GM20431 (cell line): ENCODE results near the gene PPM1D.
"Not testable (repeated sequence)": the region's sequence is repeated elsewhere in the genome, so short reads cannot be mapped to it uniquely, and the experiment has no call there.

Source experiments
- in situ Hi-C: fragments of 300-500 bp; cut with MseI, MboI; formaldehyde crosslinking; loops from one replicate; pipeline ENCODE4 v1.15.0; 2020; ENCODE audit warnings: low sequenced_read_pairs; ENCODE audit not compliant: unreplicated experiment

The PPM1D gene

GRCh38 chr17:60592750-60593149 lies 7.2 kb upstream of the PPM1D start:
- in situ Hi-C loops: no loop called here

GRCh38 chr17:60593441-60594036 lies 6.5 kb upstream of the PPM1D start:
- in situ Hi-C loops: not testable (repeated sequence)

DNA sequence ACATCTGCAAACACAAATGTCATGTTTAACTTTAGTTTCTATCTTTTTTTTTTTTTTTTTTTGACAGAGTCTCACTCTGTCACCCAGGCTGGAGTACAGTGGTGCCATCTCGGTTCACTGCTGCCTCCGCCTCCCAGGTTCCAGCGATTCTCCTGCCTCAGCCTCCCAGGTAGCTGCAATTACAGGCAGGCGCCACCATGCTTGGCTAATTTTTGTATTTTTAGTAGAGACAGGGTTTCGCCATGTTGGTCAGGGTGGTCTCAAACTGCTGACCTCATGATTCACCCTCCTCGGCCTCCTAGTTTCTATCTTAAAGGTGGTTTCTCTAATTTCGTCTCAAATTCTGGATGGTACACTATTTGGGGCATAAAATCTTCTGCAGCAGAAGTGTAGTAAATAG lies 5.8 kb upstream of the PPM1D start:
- in situ Hi-C loops: not testable (repeated sequence)

GRCh38 chr17:60594734-60595133 lies 5.3 kb upstream of the PPM1D start:
- in situ Hi-C loops: no loop called here

DNA sequence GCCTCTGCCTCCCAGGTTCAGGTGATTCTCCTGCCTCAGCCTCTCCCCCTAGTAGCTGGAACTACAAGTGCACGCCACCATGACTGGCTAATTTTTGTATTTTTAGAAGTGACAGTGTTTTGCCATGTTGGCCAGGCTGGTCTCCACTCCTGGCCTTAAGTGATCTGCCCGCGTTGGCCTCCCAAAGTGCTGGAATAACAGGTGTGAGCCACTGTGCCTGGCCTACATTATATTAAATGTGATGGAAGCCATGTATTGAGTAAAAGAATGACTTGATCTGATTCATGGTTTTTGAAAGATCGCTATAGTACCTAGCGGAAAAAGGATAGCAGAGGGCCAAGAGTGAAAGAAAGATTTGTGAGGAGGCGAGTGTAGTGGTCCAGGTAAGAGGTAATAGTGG lies 2.7 kb upstream of the PPM1D start:
- in situ Hi-C loops: no loop called here

DNA sequence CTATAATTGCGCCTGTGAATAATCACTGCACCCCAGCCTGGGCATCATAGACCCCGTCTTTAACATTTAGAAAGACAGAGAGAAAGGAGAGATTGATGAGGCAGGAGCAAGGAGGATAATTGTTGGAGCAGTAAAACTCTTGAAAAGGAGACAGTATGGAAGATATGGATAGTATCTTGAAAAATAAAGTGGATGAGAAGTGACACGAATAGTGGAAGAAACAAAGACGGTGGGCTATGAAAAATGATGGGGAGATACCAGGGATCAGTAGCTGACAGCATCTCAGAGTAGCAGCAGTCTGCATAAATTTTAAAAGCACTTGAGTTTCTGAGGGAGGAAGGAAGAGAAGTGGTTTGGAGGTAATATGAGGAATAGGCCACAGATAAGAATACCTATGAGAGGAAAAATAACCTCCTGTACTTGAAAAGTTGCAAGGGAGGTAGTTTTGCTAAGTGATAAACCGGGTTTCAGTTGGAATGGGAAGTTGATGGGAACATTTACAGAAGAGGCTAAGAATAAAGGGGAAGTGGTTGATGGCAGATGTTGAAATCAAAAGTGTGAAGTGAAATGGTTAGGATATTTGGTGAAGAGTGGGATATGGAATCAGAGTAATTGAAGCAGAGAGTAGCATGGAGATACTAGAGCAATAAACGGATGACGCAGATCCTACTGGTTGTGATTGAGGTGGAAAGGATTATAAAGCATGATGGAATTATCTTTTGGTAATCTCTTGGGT lies 1.8 kb upstream of the PPM1D start:
- in situ Hi-C loops: no loop called here

DNA sequence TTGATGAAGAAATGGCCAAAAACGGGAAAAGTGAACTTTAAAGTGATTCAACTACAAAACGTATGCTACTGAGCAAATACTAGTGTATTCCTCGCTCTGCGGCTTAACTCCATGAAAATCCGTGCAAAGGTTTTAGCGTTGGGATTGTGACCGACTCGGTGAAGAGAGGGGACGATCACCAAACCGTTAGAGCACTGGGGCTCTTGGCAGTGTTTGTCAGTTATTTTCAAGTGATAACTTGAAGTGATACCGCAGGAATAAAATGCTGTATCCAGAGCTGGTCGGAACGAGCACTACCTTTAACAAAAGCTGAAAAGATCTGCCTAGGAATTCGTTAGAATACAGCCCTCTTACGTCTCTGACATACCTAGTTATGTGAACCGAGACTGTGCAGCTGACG lies 773 bp upstream of the PPM1D start:
- in situ Hi-C loops: no loop called here

DNA sequence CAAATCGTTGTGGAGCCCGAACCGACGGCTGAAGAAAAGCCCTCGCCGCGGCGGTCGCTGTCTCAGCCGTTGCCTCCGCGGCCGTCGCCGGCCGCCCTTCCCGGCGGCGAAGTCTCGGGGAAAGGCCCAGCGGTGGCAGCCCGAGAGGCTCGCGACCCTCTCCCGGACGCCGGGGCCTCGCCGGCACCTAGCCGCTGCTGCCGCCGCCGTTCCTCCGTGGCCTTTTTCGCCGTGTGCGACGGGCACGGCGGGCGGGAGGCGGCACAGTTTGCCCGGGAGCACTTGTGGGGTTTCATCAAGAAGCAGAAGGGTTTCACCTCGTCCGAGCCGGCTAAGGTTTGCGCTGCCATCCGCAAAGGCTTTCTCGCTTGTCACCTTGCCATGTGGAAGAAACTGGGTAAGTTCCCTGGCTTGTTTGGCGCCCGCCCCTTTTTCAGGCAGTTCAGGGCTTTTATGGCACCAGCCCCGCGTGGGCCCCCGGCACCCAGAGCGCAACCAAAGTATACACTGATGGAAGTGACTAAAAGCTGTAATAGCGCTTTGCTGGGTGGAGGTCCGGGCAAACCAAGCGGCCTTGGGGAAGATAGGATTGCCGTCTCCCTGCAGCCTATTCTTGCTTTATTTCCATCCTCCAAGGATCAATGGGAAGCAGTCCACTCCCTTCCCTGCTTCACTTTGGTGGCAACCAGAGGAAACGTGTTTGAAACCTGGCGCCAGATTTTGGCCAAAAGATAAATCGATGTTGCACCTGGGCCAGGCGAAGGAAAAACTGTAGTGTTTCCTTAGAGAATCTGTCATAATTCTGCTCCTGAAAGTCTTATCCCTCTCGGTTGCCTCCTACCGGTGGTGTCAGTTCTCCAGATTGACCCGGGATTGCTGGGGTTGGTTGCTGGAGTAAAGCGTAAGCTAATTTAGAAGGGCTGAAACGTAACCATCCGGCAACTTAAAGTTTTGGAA lies 775 bp downstream of the PPM1D start:
- in situ Hi-C loops: no loop called here

DNA sequence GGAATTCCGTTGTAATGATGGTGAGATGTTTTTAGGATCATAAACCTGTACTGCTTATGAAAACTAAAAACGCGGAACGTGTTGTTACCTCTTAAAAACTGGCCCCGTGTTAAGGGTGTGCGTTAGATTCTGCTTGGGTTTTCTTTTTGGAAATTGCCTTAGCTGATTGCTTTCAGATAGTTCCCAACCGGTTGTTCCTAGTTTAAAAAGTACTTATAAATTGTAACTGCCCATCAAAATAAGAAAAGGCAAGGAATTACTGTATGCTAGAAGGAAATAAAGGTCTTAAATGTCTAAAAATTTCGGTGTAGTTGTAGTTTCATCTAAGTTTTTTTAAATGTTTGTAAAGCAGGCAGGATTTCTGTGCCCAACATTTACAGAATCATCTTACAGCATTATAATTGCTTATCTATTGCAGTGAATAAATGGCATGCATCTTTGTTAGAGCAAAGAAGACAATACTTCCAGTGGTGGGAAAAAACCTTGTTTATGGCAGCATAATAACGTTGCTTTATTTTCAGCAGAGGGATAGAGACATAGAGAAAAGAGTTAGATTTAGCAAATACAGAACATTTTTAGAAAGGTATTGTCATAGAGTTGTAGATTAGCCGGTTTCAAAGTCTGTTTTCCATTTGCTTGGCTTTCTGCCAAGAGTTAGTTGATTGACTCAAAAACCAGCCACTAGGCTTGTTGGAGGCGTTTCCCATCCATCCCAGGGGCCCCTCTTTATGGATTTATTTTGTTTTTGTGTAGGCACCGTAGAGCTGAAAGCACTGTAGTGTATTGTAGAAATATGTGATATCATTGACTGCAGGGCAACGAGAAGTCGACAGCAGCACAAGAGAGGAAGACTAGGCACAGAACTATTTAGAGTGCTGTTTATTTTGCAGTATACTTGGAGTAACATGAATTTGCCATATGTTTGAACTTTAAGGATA lies 1.7 kb downstream of the PPM1D start:
- in situ Hi-C loops: no loop called here

DNA sequence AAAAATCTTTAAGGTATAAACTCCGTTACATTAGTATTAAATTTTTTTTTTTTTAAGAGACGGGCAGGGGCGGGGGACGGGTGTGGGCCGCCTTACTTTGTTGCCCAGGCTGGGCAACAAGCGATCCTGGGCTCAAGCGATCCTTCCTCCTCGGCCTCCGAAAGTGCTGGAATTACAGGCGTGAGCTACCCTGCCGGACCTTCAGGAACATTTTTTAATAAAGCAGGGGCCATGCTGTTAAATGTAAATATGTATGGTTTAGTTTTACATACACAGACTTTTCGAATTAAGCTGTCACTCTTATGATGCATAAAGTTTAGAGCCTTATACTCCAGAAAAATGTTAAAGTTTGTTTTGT lies 2.4 kb downstream of the PPM1D start:
- in situ Hi-C loops: no loop called here

GRCh38 chr17:60602871-60603270 lies 2.9 kb downstream of the PPM1D start:
- in situ Hi-C loops: no loop called here

GRCh38 chr17:60603477-60603876 lies 3.5 kb downstream of the PPM1D start:
- in situ Hi-C loops: not testable (repeated sequence)

DNA sequence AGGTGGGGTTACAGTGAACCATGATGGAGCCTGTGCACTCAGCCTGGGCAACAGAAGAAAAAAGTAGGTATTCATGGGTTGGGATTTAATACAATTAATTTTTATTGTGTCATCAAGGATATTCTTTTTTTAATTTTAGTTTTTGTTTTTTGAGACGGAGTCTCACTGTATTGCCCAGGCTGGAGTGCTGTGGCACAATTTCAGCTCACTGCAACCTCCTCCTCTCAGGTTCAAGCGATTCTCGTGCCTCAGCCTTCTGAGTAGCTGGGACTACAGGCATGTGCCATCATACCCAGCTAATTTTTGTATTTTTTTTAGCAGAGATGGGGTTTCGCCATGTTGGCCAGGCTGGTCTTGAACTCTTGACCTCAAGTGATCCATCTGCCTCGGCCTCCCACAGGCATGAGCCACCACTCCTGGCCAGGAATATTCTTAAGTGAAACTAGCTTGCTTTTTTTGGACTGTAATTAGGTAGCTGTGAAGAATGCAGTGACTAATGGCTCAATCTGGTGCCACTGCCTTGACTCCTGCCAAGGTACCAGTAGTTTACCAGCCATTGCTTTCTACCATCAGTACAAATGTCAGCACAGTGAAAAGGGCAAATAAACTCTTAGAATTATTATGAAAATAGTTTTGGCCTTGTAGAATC lies 4.8 kb downstream of the PPM1D start:
- in situ Hi-C loops: no loop called here

DNA sequence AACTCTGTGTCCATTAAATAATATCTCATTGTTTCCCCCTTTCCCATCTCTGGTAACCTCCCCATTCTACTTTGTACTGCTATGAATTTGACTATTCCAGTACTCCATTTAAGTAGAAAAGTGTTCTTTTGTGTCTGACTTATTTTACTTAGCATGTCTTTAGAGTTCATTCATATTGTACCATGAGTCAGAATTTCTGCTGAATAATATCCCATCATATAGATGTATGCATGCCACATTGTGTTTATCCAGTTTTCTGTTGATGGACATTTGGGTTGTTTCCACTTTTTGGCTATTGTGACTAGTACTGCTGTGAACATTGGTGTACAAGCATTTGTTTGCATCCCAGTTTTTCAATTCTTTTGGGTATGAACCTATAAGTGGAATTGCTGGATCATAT lies 6.0 kb downstream of the PPM1D start:
- in situ Hi-C loops: no loop called here

DNA sequence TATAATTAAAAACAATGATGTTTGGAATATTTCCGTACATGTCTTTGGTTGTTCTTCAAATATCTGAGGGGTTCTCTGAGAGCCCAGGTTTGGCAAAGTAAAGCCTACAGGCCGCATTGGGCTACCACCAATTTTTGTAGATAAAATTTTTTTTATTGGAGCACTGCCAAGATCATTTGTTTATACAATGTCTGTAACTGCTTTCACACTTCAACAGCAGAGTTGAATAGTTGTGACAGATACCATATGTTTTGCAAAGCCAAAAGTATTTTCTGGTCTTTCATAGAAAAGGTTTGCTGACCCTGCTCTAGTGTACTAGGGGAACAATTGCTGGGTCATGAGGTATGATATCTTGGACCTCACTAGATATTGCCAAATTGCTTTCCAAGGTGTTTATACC lies 10.5 kb downstream of the PPM1D start:
- in situ Hi-C loops: no loop called here

- in situ Hi-C loops: not testable (repeated sequence)
These were observed 11.3 kb downstream of the PPM1D start for GRCh38 chr17:60611321-60611720.

DNA sequence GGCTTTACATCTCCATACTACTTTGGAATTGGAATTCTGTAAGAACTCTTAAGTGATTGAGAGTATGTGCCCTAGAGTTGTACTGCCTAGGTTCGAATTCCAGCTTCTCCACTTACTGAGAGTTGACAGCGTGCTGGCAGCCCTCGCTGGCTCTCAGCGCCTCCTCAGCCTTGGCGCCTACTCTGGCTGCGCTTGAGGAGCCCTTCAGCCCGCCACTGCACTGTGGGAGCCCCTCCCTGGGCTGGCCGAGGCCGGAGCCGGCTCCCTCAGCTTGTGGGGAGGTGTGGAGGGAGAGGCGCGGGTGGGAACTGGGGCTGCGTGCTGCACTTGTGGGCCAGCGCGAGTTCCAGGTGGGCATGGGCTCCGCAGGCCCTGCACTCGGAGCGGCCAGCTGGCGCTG lies 13.3 kb downstream of the PPM1D start:
- in situ Hi-C loops: no loop called here

DNA sequence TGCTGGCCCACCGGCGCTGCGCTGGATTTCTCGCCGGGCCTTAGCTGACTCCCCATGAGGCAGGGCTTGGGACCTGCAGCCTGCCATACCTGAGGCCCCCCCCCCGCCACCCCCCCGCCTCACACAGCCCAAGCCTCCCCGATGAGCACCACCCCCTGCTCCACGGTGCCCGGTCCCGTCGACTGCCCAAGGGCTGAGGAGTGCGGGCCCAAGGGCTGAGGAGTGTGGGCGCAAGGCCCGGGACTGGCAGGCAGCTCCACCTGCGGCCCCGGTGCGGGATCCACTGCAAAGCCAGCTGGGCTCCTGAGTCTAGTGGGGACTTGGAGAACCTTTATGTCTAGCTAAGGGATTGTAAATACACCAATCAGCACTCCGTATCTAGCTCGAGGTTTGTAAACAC lies 13.8 kb downstream of the PPM1D start:
- in situ Hi-C loops: not testable (repeated sequence)

DNA sequence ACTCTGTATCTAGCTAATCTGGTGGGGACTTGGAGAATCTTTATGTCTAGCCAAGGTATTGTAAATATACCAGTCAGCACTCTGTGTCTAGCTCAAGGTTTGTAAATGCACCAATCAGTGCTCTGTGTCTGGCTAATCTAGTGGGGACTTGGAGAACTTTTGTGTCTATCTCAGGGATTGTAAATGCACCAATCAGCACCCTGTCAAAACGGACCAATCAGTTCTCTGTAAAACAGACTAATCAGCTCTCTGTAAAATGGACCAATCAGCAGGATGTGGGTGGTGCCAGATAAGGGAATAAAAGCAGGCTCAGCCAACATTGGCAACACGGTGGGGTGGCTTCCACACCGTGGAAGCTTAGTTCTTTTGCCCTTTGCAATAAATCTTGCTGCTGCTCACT lies 14.3 kb downstream of the PPM1D start:
- in situ Hi-C loops: not testable (repeated sequence)
